GM13977 (cell line): Measurements from ENCODE around the gene TAS2R40.

Experiments
- DNase-seq: peaks from one replicate; pipeline ENCODE4 v3.0.0; 2012; ENCODE audit warnings: low spot score
- CTCF ChIP-seq: IDR thresholded peaks from 2 replicates; pipeline ENCODE4 v1.5.1; 2012; ENCODE audit warnings: mild to moderate bottlenecking, control low read depth; ENCODE audit not compliant: insufficient read depth; ENCODE audit errors: extremely low read depth, missing control alignments
- in situ Hi-C: fragments of 300-500 bp; cut with MboI; formaldehyde crosslinking; loops from one replicate; pipeline ENCODE4 v1.12.0; 2022; ENCODE audit warnings: low sequenced_read_pairs, low pct_unique_long_range_greater_than_20kb, mixed read lengths, inconsistent platforms; ENCODE audit not compliant: unreplicated experiment

Gene TAS2R40

GRCh38 chr7:143230602-143231457, 9.0 kb downstream of the TAS2R40 start:
- DNase-seq: no peak
- in situ Hi-C loops: loop anchor here (25.0 kb wide), 1 partner anchor 181 kb away; the partner anchor contains the start of gene EPHA1
- no peak for TF ChIP-seq CTCF

DNA sequence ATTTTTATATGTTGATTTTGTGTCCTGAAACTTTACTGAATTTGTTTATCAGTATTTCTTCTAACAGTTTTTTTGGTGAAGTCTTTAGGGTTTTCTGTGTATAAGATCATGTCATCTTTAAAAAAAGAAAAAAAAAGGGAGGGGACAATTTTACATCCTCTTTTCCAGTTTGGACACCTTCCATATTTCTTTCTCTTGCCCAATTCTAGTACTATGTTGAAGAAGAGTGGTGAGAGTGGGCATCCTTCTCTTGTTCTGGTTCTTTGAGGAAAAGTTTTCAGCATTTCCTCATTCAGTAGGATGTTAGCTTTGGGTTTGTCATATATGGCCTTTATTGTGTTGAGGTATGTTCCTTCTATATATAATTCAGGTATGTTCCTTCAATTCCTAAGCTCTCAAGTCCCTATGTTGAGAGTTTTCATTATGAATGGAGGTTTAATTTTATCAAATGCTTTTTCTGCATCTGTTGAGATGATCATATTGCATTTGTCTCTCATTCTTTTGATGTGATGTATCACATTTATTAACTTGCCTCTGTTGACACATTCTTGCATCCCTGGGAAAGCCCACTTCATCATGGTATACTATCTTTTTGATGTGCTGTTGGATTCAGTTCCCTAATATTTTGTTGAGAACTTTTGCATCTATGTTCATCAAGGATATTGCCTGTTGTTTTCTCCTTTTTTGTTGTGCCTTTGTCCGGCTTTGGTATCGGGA, 12.1 kb downstream of the TAS2R40 start:
- TF ChIP-seq CTCF: no peak
- in situ Hi-C loops: loop anchor here (25.0 kb wide), 1 partner anchor 178 kb away; the partner anchor contains the start of gene EPHA1
- no peak for DNase-seq

GRCh38 chr7:143234533-143234875, 12.7 kb downstream of the TAS2R40 start:
- no peak for TF ChIP-seq CTCF
- no peak for DNase-seq
- in situ Hi-C loops: loop anchor here (25.0 kb wide), 1 partner anchor 178 kb away; the partner anchor contains the start of gene EPHA1

DNA sequence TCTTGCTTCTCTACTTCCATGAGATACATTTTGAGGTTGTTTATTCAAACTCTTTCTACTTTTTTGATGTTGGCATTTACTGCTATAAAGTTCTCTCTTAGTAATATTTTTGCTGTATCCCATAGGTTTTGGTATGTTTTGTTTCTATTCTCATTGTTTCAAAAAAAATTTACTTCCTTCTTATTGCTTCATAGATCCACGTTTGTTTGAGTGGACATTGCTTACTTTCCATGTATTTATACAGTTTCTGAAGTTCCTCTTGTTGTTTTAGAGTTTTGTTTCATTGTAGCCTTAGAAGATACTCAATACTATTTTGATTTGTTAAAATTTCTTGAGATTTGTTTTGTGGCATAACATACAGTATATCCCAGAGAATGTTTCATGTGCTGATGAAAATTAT, 13.7 kb downstream of the TAS2R40 start:
- DNase-seq: no peak
- in situ Hi-C loops: loop anchor here (25.0 kb wide), 1 partner anchor 177 kb away; the partner anchor contains the start of gene EPHA1
- TF ChIP-seq CTCF: no peak

GRCh38 chr7:143236408-143236990, 14.7 kb downstream of the TAS2R40 start:
- in situ Hi-C loops: loop anchor here (25.0 kb wide), 1 partner anchor 176 kb away; the partner anchor contains the start of gene EPHA1
- no peak for DNase-seq
- TF ChIP-seq CTCF: no peak

GRCh38 chr7:143237366-143237765, 15.5 kb downstream of the TAS2R40 start:
- in situ Hi-C loops: loop anchor here (25.0 kb wide), 1 partner anchor 175 kb away; the partner anchor contains the start of gene EPHA1
- DNase-seq: no peak
- no peak for TF ChIP-seq CTCF
